HepG2 (cell line): ENCODE data around the gene CSNK1A1. TPM values are rescaled to one million over a fixed set of nuclear protein-coding genes. Genes with fewer than 3 reads are reported as not detected.

ENCODE experiments used
- FOSL1 ChIP-seq: sonication (generic); formaldehyde crosslinking; IDR thresholded peaks from 2 replicates; pipeline ENCODE4 v1.9.0; 2021; ENCODE audit warnings: missing genetic modification reagents, borderline replicate concordance
- GZF1 ChIP-seq: sonication (generic); formaldehyde crosslinking; IDR thresholded peaks from 2 replicates; pipeline ENCODE4 v1.5.1; 2020; ENCODE audit warnings: mild to moderate bottlenecking, missing genetic modification reagents
- HES4 ChIP-seq: sonication (generic); formaldehyde crosslinking; IDR thresholded peaks from 2 replicates; pipeline ENCODE4 v1.9.0; 2021; ENCODE audit warnings: mild to moderate bottlenecking, missing genetic modification reagents, borderline replicate concordance
- HMG20A ChIP-seq: IDR thresholded peaks from 2 replicates; pipeline ENCODE4 v1.6.1; 2016; ENCODE audit warnings: borderline replicate concordance
- PHF8 ChIP-seq: sonication (generic); formaldehyde crosslinking; IDR thresholded peaks from 2 replicates; pipeline ENCODE4 v1.5.0; 2020; ENCODE audit warnings: missing genetic modification reagents
- REPIN1 ChIP-seq: sonication (generic); formaldehyde crosslinking; IDR thresholded peaks from 2 replicates; pipeline ENCODE4 v1.8.0; 2022; ENCODE audit warnings: missing genetic modification reagents, low read depth, mild to moderate bottlenecking, borderline replicate concordance
- SAP130 ChIP-seq: IDR thresholded peaks from 2 replicates; pipeline ENCODE4 v1.6.1; 2016; ENCODE audit warnings: low read depth
- SKIL ChIP-seq: sonication (generic); formaldehyde crosslinking; IDR thresholded peaks from 2 replicates; pipeline ENCODE4 v1.8.0; 2022; ENCODE audit warnings: missing genetic modification reagents, mild to moderate bottlenecking, moderate library complexity, borderline replicate concordance
- SRF ChIP-seq: IDR thresholded peaks from 2 replicates; pipeline ENCODE4 v1.6.1; 2011; ENCODE audit warnings: mild to moderate bottlenecking, low read depth, low read length, moderate library complexity
- ZBTB33 ChIP-seq: sonication (generic); formaldehyde crosslinking; IDR thresholded peaks from 2 replicates; pipeline ENCODE4 v1.4.0; 2020; ENCODE audit warnings: missing genetic modification reagents
- ZFP41 ChIP-seq: sonication (generic); formaldehyde crosslinking; IDR thresholded peaks from 2 replicates; pipeline ENCODE4 v1.4.0; 2020; ENCODE audit warnings: mild to moderate bottlenecking, missing genetic modification reagents, borderline replicate concordance
- ZNF205 ChIP-seq: IDR thresholded peaks from 2 replicates; pipeline ENCODE4 v1.6.1; 2018; ENCODE audit warnings: missing biosample characterization, missing genetic modification reagents
- polyA plus RNA-seq, 8 experiments: library from polyadenylated mRNA; depleted of rRNA in 3 of 8; stranded (reverse) in 7 of 8; unstranded in 1 of 8; fragments of >200 nt; fragmentation: Illumina TruSeq in 4 of 8; extraction: Trizol in 4 of 8; gene quantifications; 2 replicates each; pipeline versions ENCODE4 v1.2.1 to v1.2.3, GENCODE V29; 2011 to 2016; ENCODE audit warnings: low read depth in 4 of 8, missing spikeins in 1 of 8, mixed read lengths in 1 of 8; ENCODE audit not compliant: insufficient read depth in 1 of 8
- total RNA-seq, 5 experiments: library from RNA; depleted of rRNA; stranded (reverse); fragments of >200 nt; fragmentation: Illumina TruSeq; extraction: Trizol; gene quantifications; 2 replicates each; pipeline ENCODE4 v1.2.3, GENCODE V29; 2016; ENCODE audit warnings: low read depth in 1 of 5
- TF ChIP-seq, protein P1 (sequence below): IDR thresholded peaks from 2 replicates; pipeline ENCODE4 v1.6.1; 2016
- TF ChIP-seq, protein P2 (sequence below): IDR thresholded peaks from 2 replicates; pipeline ENCODE4 v1.4.0; 2020; ENCODE audit warnings: mild to moderate bottlenecking, missing genetic modification reagents
- TF ChIP-seq, protein P3 (sequence below): IDR thresholded peaks from 2 replicates; pipeline ENCODE4 v1.6.1; 2016
- TF ChIP-seq, protein P4 (sequence below): IDR thresholded peaks from 2 replicates; pipeline ENCODE4 v1.6.1; 2012; ENCODE audit warnings: low read length, improper control_type of control experiment

CSNK1A1 gene
- total and polyA plus RNA-seq, 2 of the 13 experiments (the other 11 are each of a cell fraction or from before 2014, with no cell fraction given): 89.0 to 149 TPM

GRCh38 chr5:149455889-149456409 lies 95.3 kb downstream of the CSNK1A1 start (continued):
- TF ChIP-seq, protein P1, sequence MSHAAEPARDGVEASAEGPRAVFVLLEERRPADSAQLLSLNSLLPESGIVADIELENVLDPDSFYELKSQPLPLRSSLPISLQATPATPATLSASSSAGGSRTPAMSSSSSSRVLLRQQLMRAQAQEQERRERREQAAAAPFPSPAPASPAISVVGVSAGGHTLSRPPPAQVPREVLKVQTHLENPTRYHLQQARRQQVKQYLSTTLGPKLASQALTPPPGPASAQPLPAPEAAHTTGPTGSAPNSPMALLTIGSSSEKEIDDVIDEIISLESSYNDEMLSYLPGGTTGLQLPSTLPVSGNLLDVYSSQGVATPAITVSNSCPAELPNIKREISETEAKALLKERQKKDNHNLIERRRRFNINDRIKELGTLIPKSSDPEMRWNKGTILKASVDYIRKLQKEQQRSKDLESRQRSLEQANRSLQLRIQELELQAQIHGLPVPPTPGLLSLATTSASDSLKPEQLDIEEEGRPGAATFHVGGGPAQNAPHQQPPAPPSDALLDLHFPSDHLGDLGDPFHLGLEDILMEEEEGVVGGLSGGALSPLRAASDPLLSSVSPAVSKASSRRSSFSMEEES (CRISPR knock-in tag): 0 out of 2 replicates have a peak, but pooled peaks have one; percentile 3
- no peak for TF ChIP-seq REPIN1 (CRISPR knock-in tag)
- TF ChIP-seq HES4 (CRISPR knock-in tag): no peak
- TF ChIP-seq ZFP41 (CRISPR knock-in tag): no peak
- TF ChIP-seq SRF: no peak
- no peak for TF ChIP-seq ZBTB33 (CRISPR knock-in tag)
- TF ChIP-seq SAP130 (CRISPR knock-in tag): peak; percentile 55; the same call in 1 of the 2 replicates
- TF ChIP-seq GZF1: no peak
- peak; percentile 53; the same call in 1 of the 2 replicates for TF ChIP-seq FOSL1
- TF ChIP-seq PHF8 (CRISPR knock-in tag): 0 out of 2 replicates have a peak, but pooled peaks have one; percentile 30
- TF ChIP-seq, protein P2, sequence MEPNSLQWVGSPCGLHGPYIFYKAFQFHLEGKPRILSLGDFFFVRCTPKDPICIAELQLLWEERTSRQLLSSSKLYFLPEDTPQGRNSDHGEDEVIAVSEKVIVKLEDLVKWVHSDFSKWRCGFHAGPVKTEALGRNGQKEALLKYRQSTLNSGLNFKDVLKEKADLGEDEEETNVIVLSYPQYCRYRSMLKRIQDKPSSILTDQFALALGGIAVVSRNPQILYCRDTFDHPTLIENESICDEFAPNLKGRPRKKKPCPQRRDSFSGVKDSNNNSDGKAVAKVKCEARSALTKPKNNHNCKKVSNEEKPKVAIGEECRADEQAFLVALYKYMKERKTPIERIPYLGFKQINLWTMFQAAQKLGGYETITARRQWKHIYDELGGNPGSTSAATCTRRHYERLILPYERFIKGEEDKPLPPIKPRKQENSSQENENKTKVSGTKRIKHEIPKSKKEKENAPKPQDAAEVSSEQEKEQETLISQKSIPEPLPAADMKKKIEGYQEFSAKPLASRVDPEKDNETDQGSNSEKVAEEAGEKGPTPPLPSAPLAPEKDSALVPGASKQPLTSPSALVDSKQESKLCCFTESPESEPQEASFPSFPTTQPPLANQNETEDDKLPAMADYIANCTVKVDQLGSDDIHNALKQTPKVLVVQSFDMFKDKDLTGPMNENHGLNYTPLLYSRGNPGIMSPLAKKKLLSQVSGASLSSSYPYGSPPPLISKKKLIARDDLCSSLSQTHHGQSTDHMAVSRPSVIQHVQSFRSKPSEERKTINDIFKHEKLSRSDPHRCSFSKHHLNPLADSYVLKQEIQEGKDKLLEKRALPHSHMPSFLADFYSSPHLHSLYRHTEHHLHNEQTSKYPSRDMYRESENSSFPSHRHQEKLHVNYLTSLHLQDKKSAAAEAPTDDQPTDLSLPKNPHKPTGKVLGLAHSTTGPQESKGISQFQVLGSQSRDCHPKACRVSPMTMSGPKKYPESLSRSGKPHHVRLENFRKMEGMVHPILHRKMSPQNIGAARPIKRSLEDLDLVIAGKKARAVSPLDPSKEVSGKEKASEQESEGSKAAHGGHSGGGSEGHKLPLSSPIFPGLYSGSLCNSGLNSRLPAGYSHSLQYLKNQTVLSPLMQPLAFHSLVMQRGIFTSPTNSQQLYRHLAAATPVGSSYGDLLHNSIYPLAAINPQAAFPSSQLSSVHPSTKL (CRISPR knock-in tag): peak; percentile 38; the same call in 1 of the 2 replicates
- no peak for TF ChIP-seq SKIL
- peak; percentile 44; the same call in 1 of the 2 replicates for TF ChIP-seq HMG20A (CRISPR knock-in tag)
- TF ChIP-seq, protein P3, sequence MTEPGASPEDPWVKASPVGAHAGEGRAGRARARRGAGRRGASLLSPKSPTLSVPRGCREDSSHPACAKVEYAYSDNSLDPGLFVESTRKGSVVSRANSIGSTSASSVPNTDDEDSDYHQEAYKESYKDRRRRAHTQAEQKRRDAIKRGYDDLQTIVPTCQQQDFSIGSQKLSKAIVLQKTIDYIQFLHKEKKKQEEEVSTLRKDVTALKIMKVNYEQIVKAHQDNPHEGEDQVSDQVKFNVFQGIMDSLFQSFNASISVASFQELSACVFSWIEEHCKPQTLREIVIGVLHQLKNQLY (CRISPR knock-in tag): no peak
- TF ChIP-seq, protein P4, sequence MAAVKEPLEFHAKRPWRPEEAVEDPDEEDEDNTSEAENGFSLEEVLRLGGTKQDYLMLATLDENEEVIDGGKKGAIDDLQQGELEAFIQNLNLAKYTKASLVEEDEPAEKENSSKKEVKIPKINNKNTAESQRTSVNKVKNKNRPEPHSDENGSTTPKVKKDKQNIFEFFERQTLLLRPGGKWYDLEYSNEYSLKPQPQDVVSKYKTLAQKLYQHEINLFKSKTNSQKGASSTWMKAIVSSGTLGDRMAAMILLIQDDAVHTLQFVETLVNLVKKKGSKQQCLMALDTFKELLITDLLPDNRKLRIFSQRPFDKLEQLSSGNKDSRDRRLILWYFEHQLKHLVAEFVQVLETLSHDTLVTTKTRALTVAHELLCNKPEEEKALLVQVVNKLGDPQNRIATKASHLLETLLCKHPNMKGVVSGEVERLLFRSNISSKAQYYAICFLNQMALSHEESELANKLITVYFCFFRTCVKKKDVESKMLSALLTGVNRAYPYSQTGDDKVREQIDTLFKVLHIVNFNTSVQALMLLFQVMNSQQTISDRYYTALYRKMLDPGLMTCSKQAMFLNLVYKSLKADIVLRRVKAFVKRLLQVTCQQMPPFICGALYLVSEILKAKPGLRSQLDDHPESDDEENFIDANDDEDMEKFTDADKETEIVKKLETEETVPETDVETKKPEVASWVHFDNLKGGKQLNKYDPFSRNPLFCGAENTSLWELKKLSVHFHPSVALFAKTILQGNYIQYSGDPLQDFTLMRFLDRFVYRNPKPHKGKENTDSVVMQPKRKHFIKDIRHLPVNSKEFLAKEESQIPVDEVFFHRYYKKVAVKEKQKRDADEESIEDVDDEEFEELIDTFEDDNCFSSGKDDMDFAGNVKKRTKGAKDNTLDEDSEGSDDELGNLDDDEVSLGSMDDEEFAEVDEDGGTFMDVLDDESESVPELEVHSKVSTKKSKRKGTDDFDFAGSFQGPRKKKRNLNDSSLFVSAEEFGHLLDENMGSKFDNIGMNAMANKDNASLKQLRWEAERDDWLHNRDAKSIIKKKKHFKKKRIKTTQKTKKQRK: no peak
- peak; percentile 53; the same call in 1 of the 2 replicates for TF ChIP-seq ZNF205
